ENCODE measurements around the gene LDAH. TPM values are rescaled to one million over a fixed set of nuclear protein-coding genes. Genes with fewer than 3 reads are reported as not detected.

Gene LDAH
- total and polyA plus RNA-seq, 10 of the 15 experiments (the other 5 are each of a cell fraction or from before 2014, with no cell fraction given), result 17.9 to 44.7 (median 30.0) TPM

GRCh38 chr2:20747317-20747716 is 75.6 kb downstream of the LDAH start:
- no peak overlapping the region for H3K4me3 ChIP-seq
- peaks cover 2% of the 10 kb centered on the region; the same call in 1 of the 3 replicates for H3K9me3 ChIP-seq (replicated peaks; ENCODE audit: control insufficient read depth, insufficient read depth, low read length)
- H4K20me1 ChIP-seq (ENCODE audit: control insufficient read depth, insufficient read depth), result no peaks in the 10 kb centered on the region
- no peak for ATAC-seq
- no peak overlapping the region for H2AFZ ChIP-seq (ENCODE audit: control insufficient read depth, low read depth, low read length)
- no peak overlapping the region for H3K4me2 ChIP-seq (ENCODE audit: control insufficient read depth, insufficient read depth)
- no peak for FAIRE-seq
- BruUV-seq (replicated peaks), result no TSS peak
- H3K27me3 ChIP-seq (replicated peaks in 1 of 2; ENCODE audit: control insufficient read depth in 2 of 2, insufficient read depth in 2 of 2, low read length in 1 of 2), result no peaks in the 10 kb centered on the region
- intact Hi-C loops (cut with micrococcal nuclease; ENCODE audit: unreplicated experiment), result no loop called here
- WGBS (ENCODE audit: insufficient coverage, insufficient replicate concordance, low lambda C conversion rate, missing lambda C conversion rate), result 7% methylated on average over 1 of the region's 1 CpG
- peaks cover 7% of the 10 kb centered on the region; the same call in 1 of the 2 replicates for H3K4me1 ChIP-seq (ENCODE audit: control insufficient read depth, insufficient read depth, low read length)
- H3K79me2 ChIP-seq (ENCODE audit: control insufficient read depth, insufficient read depth, low read length), result no peaks in the 10 kb centered on the region
- no peak overlapping the region for H3K9ac ChIP-seq (ENCODE audit: control insufficient read depth, insufficient read depth, low read length)
- DNase-seq (ENCODE audit: low read depth, low spot score), result no peak
- ChIA-PET RAD21 (ENCODE audit: unreplicated experiment) (no interaction called here), CTCF (interaction anchor here (0.6 to 1.8 kb wide), 6 partner anchors 9 to 215 kb away, joined by 3 to 9 read pairs (median 3); no protein-coding TSS in a partner anchor), SMC1A (ENCODE audit: uncharacterized antibody, unreplicated experiment) (interaction anchor here (1.7 to 3.4 kb wide), 2 partner anchors 12 to 29 kb away, joined by 4 to 25 read pairs; no protein-coding TSS in a partner anchor), POLR2A (interaction anchor here (1.3 kb wide), 1 partner anchor 12 kb away, joined by 3 read pairs; no protein-coding TSS in a partner anchor)
- in situ Hi-C loops (cut with MboI), result no loop called here
- H3K36me3 ChIP-seq (ENCODE audit: control insufficient read depth in 2 of 2, insufficient read depth in 2 of 2, low read length in 1 of 2), result peaks cover 0 to 8% of the 10 kb centered on the region in 2 experiments; a peak in 1 of 4 replicates
- no peak overlapping the region for H3K27ac ChIP-seq (ENCODE audit: control insufficient read depth, insufficient read depth)
- TF ChIP-seq GATAD2B (conservative IDR thresholded peaks at IDR 0.05; ENCODE audit: low read depth), result no peak
- TF ChIP-seq CUX1 (IDR thresholded peaks at IDR 0.05; ENCODE audit: insufficient replicate concordance, low read depth, low read length), result no peak
- TF ChIP-seq RB1 (IDR thresholded peaks at IDR 0.05; ENCODE audit: borderline replicate concordance), result no peak
- no peak for TF ChIP-seq NFIC (IDR thresholded peaks at IDR 0.05; ENCODE audit: low read depth, low read length)
- no peak for TF ChIP-seq SREBF1 (IDR thresholded peaks at IDR 0.05; ENCODE audit: low read length)
- TF ChIP-seq HDAC2 (IDR thresholded peaks at IDR 0.05), result no peak
- TF ChIP-seq POU2F2 (IDR thresholded peaks at IDR 0.05; ENCODE audit: borderline replicate concordance, low read depth, low read length), result no peak
- TF ChIP-seq DPF2 (IDR thresholded peaks at IDR 0.05), result no peak
- no peak for TF ChIP-seq SMC3 (IDR thresholded peaks at IDR 0.05; ENCODE audit: borderline replicate concordance, low read length)
- no peak for TF ChIP-seq E2F8 (IDR thresholded peaks at IDR 0.05; ENCODE audit: low read depth, partially characterized antibody)
- no peak for TF ChIP-seq PBX3 (IDR thresholded peaks at IDR 0.05; ENCODE audit: insufficient replicate concordance, low read depth, low read length)
- no peak for TF ChIP-seq NR2F1 (conservative IDR thresholded peaks at IDR 0.05)
- no peak for TF ChIP-seq MEF2A (IDR thresholded peaks at IDR 0.05; ENCODE audit: insufficient read depth, low read depth, low read length)
- TF ChIP-seq RELB (IDR thresholded peaks at IDR 0.05; ENCODE audit: low read depth), result no peak

Data from GM12878 (cell line).